ENCODE results near the gene MARCHF10. TPM values are rescaled to one million over a fixed set of nuclear protein-coding genes. Genes with fewer than 3 reads are reported as not detected.

MARCHF10 gene, protein sequence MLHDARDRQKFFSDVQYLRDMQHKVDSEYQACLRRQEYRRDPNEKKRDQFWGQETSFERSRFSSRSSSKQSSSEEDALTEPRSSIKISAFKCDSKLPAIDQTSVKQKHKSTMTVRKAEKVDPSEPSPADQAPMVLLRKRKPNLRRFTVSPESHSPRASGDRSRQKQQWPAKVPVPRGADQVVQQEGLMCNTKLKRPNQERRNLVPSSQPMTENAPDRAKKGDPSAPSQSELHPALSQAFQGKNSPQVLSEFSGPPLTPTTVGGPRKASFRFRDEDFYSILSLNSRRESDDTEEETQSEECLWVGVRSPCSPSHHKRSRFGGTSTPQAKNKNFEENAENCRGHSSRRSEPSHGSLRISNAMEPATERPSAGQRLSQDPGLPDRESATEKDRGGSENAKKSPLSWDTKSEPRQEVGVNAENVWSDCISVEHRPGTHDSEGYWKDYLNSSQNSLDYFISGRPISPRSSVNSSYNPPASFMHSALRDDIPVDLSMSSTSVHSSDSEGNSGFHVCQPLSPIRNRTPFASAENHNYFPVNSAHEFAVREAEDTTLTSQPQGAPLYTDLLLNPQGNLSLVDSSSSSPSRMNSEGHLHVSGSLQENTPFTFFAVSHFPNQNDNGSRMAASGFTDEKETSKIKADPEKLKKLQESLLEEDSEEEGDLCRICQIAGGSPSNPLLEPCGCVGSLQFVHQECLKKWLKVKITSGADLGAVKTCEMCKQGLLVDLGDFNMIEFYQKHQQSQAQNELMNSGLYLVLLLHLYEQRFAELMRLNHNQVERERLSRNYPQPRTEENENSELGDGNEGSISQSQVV
- 0.88 to 2.2 TPM (median 1.8 TPM) in 5 replicates for total RNA-seq (2022; extraction: Qiagen RNA extraction)

DNA sequence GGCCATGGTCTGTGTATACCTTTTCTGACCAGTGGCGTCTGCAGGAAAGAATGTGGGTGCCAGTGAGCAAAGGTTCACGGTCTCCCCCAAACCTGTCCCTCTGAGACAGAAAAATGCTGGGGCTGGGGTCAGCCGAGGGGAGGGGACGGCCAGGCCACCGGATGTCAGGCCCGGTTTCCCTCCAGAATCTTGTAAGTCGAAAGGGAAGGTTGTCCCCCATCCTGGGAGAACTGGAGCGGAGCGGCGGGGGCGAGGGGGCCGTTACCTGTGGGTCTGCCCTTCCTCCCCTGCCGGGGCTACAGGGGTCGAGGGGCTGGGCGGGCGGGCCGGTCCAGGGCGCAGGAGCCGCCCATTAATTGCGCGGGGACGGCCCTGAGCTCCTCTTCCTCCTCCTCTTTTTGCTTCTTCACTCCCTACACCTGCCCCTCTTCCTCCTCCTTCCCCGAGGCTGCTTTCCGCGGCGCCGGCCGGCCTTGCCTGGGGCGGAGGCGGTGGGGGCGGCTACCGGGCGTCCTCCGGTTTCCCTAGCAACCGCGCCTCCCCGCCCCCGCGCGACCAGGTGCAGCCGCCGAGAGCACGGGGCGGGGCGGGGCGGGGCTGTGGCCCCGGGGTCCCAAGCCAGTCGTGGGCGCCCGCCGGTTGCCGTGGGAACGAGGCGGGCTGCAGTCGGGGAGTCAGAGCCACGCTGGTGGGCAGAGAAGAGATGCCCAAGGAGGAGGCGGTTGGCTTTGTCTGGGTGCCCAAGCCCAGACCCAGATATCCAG, at the start of gene MARCHF10:
Gene MARCHF10, minus strand, starts transcription at position 503 of the 764 bp plus-strand sequence. CDS start 6,579 bp downstream, outside the sequence.

Other genes starting within 250 kb of the MARCHF10 start
- gene MRC2, start 180.6 kb downstream of the MARCHF10 start, total RNA-seq (2022; extraction: Qiagen RNA extraction), result 36.2 to 55.9 TPM (median 49.5 TPM) in 5 replicates
- 27.6 to 51.7 TPM (median 47.1 TPM) in 5 replicates for gene TANC2, start 157.9 kb upstream of the MARCHF10 start, total RNA-seq (2022; extraction: Qiagen RNA extraction)